22Rv1 (cell line): ENCODE data around the gene ARIH2.

Source experiments
- CTCF ChIP-seq: fragments of 450-650 bp; IDR thresholded peaks from 2 replicates; pipeline ENCODE4 v1.5.1; 2017; ENCODE audit warnings: mild to moderate bottlenecking
- ZFX ChIP-seq: fragments of 450-650 bp; IDR thresholded peaks from 2 replicates; pipeline ENCODE4 v1.6.1; 2017; ENCODE audit warnings: antibody characterized with exemption, borderline replicate concordance

- TF ChIP-seq CTCF = no peak
- TF ChIP-seq ZFX = no peak
These were observed 60.8 kb downstream of the ARIH2 start for GRCh38 chr3:48979451-48979850.
